Glomerular endothelial cell (primary cell): ENCODE results near the gene CX3CR1. TPM values are rescaled to one million over a fixed set of nuclear protein-coding genes. Genes with fewer than 3 reads are reported as not detected.

Experiments used
- DNase-seq: peaks from one replicate; pipeline ENCODE4 v3.0.0-alpha.2; 2011; ENCODE audit warnings: low read depth, low spot score; ENCODE audit errors: extremely low read depth
- total RNA-seq: library from RNA; depleted of rRNA; stranded (reverse); fragments of >200 nt; gene quantifications from 2 replicates; pipeline ENCODE4 v1.2.3, GENCODE V29; 2015

The CX3CR1 gene
- total RNA-seq, 1 donor from 2014 or later = not detected

DNA sequence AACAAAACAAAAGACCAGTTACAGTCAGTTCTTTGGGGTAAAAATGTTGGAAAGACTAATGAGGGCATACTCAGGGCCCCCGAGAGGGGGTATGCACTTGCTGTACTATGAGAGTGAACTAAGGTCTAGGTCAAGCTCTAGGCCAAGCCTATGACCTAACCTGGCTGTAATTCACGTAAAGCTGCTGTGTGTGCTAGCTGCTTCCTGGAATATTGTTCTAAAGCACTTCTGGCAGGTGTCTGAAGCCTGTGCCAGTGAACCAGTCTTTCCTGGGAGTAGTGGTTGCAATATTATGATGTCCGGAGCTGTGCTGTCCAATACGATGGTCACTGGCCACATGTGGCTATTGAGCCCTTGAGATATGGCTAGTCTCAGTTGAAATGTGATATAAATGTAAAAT, 13.1 kb upstream of the CX3CR1 start:
- DNase-seq = no peak

- no peak for DNase-seq
Observed at GRCh38 chr3:39291903-39292329, 12.1 kb upstream of the CX3CR1 start.

- DNase-seq = no peak
Observed at GRCh38 chr3:39290255-39290654, 10.4 kb upstream of the CX3CR1 start.

DNA sequence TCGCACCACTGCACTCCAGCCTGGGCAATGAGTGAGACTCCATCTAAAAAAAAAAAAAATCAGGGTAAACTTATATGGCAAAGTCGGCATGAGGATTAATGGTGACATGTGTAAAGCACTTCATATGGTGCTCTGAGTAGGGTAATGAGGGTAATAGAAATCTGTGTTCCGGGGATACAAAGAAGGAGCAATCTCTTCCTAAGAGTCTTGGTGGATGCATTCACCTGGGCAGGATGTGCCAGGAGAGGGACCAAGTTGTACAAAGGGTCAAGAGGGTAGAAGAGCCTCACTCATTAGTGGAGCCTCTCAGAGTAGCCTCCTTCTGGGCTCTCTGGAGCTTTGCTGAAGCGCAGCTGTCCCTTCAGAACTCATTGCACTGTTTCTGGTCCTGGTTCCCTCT, 9.3 kb upstream of the CX3CR1 start:
- DNase-seq = no peak

GRCh38 chr3:39288300-39288808, 8.5 kb upstream of the CX3CR1 start:
- DNase-seq = peak; percentile 47

DNA sequence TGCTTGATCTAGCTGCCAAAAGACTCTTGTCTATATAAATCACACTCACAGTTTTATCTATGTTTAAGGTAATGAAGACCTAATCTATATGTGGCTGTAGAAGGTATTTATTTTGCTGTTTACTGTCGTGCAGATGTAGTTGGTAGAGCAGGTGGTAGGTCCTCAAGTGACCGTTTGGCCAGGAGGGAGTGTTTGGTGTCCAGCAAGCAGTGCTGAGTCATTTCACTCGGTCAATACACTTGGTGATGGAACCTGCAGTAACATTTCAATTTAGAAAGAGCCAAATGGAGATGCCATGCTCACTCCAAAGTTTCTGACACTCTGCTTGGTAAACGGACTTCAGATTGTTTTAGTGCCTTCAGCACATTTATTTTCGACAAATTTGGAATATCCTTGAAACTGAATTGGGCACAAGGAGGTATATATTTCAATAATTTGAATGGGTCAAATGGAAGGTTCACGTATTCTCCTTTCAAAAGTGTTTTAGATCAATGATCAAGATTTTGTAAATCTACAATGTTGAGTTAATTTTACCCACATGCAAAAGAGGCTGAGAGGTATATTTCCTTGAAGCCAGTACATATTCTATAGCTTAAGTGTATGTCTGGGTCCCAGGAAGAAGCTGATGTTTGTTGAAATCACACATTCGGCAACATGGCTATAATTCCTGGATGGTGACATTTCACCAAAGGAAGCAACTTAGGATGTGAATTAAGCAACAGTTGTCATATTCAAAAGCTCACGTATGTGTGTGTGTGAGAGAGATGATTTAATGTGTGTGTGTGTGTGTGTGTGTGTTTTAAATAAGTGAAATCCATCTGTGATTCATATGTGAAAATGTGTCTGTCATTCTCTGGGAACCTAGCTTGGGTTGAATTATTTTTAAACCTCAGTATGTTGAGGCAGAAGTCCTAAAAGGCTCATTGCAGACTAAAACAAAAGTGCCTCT, 7.7 kb upstream of the CX3CR1 start:
- DNase-seq = no peak

DNA sequence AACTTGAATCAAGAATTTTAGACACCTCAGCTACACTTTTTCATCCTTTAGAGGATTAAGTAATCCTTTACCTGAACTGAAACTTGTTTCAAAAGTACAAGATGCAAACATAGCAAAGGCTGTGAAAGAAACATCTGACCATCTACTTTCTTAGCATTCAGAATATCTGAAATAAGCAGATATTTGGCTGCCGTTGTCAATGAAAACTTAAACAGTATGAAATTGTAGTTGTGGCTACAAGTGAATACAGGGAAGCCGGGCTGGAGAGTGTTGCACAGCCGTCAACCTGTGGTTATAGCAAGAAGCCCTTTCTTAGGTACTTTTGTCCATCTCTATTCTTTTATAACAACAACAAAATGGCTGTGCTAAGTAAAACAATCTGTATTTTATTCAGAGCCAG, 6.9 kb upstream of the CX3CR1 start:
- no peak for DNase-seq

DNA sequence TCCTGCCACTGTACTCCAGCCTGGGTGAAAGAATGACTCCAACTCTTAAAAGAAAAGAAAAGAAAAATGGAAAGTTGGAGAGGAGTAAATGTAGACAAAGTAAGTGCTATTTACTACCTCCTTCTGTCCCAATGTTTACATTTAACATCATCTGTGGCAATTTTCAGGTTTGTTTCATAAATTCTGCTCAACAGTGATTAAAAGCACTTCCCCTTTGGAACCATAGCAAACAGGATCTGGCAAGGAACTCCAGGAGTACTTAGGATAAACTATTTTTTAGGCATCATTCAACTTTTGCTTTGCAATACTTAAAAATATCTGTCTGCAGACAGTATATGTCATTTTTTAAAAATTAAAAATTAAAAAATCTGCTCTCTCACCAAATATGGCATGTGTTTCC, 5.5 kb upstream of the CX3CR1 start:
- DNase-seq = no peak

DNA sequence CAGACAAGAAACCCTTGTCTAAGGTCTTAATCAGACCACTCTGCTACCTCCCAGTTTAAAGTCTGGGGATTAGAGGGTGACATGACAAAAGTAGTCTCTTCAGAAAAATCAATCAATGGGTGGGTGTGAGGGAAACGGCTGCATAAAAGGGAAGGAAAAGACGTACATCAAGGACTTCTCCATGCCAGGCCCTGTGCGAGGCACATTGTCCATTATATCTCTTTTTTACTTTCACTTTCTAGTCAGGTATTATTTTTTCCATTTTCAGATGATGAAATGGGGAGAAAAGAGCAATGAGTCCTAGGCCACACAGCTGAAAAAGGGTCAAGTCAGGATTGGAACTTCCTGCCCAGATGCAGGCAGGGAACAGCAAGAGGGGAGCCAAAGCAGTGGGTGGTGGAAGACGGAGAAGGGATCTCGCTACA, 4.6 kb upstream of the CX3CR1 start:
- DNase-seq = no peak

DNA sequence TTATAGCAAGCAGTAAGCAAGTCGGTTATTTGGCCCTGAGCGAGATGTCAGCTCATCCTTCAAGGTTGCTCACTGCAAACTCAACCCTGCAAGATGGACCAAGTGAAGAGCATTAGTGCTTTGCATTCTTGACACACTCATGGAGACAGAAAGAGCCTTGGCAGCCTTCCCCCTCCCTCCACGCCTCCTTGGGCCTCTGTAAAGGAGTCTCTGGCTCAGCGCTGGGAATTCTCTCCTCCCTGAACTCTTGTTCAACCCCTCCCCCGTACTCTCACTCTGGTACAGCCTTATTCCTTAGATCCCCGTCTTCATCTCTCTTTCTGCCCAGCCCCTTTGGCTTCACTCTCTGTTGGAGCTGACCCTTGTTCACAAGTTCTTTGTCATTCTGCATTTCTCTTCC, 2.2 kb upstream of the CX3CR1 start:
- DNase-seq = no peak

DNA sequence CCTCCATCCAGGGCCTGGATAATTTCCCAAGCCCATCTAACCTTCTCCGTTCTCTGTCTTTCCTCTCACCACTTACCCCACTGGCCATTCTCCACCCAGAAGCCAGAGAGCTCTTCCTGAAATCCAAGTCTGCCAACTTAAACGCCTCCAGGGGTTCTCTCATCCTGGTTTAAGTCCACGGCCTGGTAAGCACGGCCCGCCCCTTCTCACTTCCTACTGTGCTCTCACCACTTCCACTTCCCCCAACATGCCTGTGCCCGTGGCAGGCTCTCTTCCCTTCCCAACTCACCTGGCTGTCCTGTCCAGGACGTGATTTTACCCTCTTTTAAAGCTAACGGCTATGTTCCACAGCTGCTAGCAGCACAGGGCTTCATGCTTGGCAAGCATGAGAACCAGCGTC, 1.7 kb upstream of the CX3CR1 start:
- DNase-seq = no peak

- DNase-seq = no peak
Observed at GRCh38 chr3:39280571-39280970, 735 bp upstream of the CX3CR1 start.

DNA sequence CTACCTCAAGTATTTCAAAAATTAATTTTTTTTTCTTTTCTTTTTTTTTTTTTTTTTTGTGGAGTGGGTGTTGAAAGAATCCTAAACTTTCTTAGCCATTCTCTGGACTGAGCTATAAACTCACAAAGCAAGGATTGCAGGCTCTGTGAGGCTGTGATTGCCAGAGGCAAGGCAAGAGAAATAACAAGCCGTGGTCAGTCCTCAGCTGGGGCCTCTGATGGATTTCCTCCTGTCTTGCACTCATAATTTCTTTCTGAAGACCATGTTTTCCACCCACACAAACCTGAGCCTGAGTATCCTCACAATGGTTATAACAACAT, 1.3 kb downstream of the CX3CR1 start:
- DNase-seq = no peak

DNA sequence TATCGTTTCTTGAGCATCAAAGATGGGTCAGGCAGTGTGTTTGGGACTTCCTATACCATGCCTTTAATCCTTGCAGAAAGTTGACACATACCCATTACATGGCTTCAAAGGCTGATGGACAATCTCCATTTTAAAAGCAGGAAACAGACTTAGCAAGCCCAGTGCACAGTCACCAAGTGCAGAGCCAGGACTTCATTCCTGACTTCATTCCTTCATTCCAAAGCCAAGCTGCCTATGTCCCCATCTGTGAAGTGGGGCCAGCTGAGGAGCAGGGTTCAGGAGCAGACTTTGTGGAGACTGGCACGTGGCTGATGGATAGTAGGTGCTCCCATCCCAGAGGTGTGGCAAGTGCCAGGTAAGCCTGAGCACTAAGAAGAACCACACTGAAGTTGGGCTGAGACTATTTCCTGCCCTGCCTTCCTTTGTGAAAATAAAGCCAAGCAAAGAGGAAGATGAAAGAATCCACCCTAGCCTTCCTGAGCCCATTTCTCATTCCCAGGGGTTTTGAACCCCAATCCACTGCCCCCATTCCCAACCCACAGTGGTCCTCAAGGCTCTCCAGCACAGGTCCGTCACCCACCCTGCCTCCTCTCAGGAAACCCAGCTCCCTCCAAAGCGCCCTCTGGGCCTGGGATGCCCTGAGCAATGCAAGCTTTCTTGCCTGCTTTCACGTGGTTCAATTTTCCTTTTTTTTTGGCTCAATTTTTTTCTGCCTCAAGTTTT, 1.8 kb downstream of the CX3CR1 start:
- no peak for DNase-seq

DNA sequence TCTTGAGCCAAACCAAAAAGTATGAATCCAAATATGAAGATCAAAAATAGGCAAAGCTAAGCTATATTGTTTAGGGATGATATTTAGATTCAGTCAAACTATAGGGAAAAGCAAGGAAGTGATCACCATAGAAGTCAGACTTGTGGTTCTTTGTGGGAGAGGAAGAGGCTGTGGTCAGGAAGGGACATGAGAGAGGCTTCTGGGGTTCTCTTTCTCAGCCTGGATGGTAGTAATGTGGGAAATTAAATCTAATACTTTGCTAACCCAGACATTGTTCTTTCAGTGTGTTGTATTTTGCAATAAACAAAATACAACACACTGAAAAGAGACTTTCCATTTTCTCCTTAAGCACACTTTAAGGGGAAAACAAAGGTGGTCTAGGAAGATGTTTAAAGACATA, 3.1 kb downstream of the CX3CR1 start:
- no peak for DNase-seq

DNA sequence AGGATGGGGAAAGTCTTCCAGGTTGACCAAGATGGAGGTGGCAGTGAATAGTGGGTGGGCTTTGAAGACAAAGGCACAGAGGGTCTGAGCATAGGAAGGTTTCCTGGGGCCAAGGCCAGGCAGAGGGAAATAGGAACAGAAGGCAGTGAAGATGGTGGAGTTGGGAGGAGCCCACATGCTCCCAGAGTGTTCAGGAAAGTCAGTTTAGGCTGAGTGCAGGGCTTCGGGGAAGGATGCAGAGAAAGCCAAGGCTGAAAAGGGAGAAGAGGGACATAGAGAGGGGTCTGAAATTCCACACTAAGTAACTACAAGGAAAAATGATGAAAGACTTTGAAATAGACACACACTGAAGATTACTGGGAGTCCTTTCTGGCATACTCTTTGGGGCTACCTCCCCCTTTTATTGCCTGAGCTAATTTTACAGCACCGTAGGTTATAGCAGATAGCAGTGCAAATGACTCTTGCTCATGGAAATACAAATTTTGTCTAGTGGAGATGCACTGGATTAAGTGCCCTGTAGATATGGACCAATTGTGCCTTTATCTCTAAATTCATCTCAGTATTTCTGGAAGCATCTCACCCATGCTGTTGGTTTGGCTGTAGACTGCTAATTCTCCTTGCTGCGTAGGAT, 3.8 kb downstream of the CX3CR1 start:
- no peak for DNase-seq

DNA sequence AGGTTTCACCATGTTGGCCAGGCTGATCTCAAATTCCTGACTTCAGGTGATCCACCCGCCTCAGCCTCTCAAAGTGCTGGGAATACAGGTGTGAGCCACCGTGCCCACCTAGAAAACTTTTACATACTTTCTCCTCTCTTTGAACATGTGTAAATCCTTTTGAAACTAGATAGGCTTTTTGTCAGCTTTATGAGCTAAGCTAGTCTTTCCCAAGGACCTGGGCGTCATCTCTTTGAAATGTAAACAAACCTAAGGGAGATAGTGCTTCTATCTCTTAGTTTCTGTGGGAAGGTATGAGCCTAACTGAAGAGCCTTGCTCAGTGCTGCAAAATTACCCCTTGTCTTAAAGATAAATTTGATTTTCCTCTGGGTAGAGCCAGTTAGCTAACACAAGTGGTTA, 4.8 kb downstream of the CX3CR1 start:
- DNase-seq = no peak

- DNase-seq = no peak
Observed at GRCh38 chr3:39273119-39273518, 6.7 kb downstream of the CX3CR1 start.

DNA sequence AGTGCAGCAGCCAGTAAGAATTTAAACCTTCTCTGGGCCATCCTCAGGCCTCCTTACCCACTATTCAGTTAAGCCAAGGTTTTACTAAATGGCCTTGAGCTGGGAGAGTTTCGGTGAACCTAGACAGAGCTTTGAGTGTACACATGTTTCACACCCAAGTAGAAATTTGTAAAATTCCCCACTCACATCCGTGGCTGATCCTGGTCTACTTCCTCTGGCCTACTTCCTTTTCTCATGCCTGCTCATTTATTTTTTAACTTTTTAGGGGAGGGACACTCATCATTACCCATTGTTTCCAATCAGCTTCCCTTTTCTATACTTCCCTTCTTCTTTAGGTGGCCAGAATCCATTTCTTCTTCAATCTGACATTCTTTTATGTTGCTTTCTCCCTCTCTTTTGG, 7.6 kb downstream of the CX3CR1 start:
- no peak for DNase-seq

GRCh38 chr3:39271363-39271914, 8.4 kb downstream of the CX3CR1 start:
- DNase-seq = no peak

DNA sequence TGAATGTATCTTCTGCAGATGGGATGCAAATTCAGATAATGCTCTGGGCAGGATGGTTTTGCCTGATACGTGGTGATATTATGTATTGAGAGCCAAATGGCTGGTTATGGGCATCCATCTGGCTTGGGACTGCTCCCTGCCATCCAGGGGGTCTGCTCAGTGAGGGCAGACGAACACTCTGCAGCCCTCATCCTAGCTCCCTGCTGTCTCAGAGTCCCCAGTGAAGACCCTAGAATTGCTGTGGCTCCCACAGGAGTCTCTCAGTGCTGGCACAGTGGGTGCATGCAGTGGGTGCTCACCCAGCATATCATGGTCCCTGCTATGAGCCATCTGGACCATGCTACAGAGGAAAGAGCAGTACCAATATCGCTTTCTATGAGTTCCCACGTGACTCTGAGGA, 10.3 kb downstream of the CX3CR1 start:
- no peak for DNase-seq
